NB4 (cell line): Measurements from ENCODE around the gene ZACN.
A peak's percentile ranks its signal among the peaks of the same experiment; 100 is the strongest.

Experiments
- DNase-seq: peaks from one replicate; pipeline ENCODE4 v3.0.0; 2010; ENCODE audit warnings: low read depth
- H3K4me3 ChIP-seq: one replicate; pipeline ENCODE4 v1.5.1; 2011; ENCODE audit warnings: mild to moderate bottlenecking, low read depth, low read length, moderate library complexity
- MYC ChIP-seq: IDR thresholded peaks from 2 replicates; pipeline ENCODE4 v1.6.1; 2011; ENCODE audit warnings: low read depth, low read length
- POLR2A ChIP-seq: IDR thresholded peaks from 2 replicates; pipeline ENCODE4 v1.6.1; 2011; ENCODE audit warnings: mild to moderate bottlenecking; ENCODE audit not compliant: insufficient read length; ENCODE audit errors: extremely low read depth
- TF ChIP-seq, protein P1 (sequence below): IDR thresholded peaks from one replicate; pipeline ENCODE4 v1.5.1; 2012; ENCODE audit warnings: low read depth, low read length
- TF ChIP-seq, protein P2 (sequence below): IDR thresholded peaks from 2 replicates; pipeline ENCODE4 v1.6.1; 2011; ENCODE audit warnings: low read depth, low read length

The ZACN gene

GRCh38 chr17:76121932-76122430 is 43.0 kb downstream of the ZACN start:
- TF ChIP-seq, protein P1, sequence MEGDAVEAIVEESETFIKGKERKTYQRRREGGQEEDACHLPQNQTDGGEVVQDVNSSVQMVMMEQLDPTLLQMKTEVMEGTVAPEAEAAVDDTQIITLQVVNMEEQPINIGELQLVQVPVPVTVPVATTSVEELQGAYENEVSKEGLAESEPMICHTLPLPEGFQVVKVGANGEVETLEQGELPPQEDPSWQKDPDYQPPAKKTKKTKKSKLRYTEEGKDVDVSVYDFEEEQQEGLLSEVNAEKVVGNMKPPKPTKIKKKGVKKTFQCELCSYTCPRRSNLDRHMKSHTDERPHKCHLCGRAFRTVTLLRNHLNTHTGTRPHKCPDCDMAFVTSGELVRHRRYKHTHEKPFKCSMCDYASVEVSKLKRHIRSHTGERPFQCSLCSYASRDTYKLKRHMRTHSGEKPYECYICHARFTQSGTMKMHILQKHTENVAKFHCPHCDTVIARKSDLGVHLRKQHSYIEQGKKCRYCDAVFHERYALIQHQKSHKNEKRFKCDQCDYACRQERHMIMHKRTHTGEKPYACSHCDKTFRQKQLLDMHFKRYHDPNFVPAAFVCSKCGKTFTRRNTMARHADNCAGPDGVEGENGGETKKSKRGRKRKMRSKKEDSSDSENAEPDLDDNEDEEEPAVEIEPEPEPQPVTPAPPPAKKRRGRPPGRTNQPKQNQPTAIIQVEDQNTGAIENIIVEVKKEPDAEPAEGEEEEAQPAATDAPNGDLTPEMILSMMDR, result no peak
- TF ChIP-seq, protein P2, sequence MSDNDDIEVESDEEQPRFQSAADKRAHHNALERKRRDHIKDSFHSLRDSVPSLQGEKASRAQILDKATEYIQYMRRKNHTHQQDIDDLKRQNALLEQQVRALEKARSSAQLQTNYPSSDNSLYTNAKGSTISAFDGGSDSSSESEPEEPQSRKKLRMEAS, result no peak
- TF ChIP-seq MYC (no peak), POLR2A (no peak)
- H3K4me3 ChIP-seq, result no peak overlapping the region
- DNase-seq, result no peak

GRCh38 chr17:76122431-76123190 is 43.6 kb downstream of the ZACN start:
- no peak overlapping the region for H3K4me3 ChIP-seq
- DNase-seq, result peak; percentile 60
- TF ChIP-seq, protein P1, result no peak

GRCh38 chr17:76123191-76123499 is 44.2 kb downstream of the ZACN start:
- no peak for DNase-seq
- TF ChIP-seq POLR2A, result no peak
- no peak for TF ChIP-seq MYC
- TF ChIP-seq, protein P2, result no peak
- TF ChIP-seq, protein P1, result no peak
- no peak overlapping the region for H3K4me3 ChIP-seq

- no peak overlapping the region for H3K4me3 ChIP-seq
- DNase-seq, result no peak
- TF ChIP-seq POLR2A (no peak), MYC (no peak)
- TF ChIP-seq, protein P1, result no peak
- TF ChIP-seq, protein P2, result no peak
Measured at GRCh38 chr17:76123749-76124581, 45.0 kb downstream of the ZACN start.

GRCh38 chr17:76124582-76125390 is 45.8 kb downstream of the ZACN start:
- no peak for DNase-seq
- TF ChIP-seq MYC, result no peak
- TF ChIP-seq, protein P1, result no peak
- TF ChIP-seq, protein P2, result no peak
- no peak for TF ChIP-seq POLR2A
- H3K4me3 ChIP-seq, result no peak overlapping the region
